Sigmoid colon (tissue), 4 donors: ENCODE data around the gene ABHD5.

ENCODE experiments used
- CTCF ChIP-seq, 4 experiments: fragments of 450-650 bp in 3 of 4; fragments of 200-600 bp in 1 of 4; IDR thresholded peaks; one replicate each; pipeline ENCODE4 v1.5.1; 2016 to 2019; ENCODE audit warnings: antibody characterized with exemption in 4 of 4, mild to moderate bottlenecking in 3 of 4, moderate library complexity in 2 of 4
- POLR2A ChIP-seq, 2 donors: fragments of 450-650 bp; IDR thresholded peaks; one replicate each; pipeline ENCODE4 v1.6.1; 2016; ENCODE audit warnings: antibody characterized with exemption in 2 of 2, mild to moderate bottlenecking in 2 of 2, moderate library complexity in 2 of 2
- POLR2AphosphoS5 ChIP-seq, 4 donors: sonication (generic); formaldehyde crosslinking; IDR thresholded peaks; one replicate each; pipeline ENCODE4 v1.6.1; 2017; ENCODE audit warnings: antibody characterized with exemption in 4 of 4

- TF ChIP-seq POLR2A (IDR thresholded peaks at IDR 0.05) (no peak), CTCF (IDR thresholded peaks at IDR 0.05) (peak in 1 of 4 experiments; percentile 17), POLR2AphosphoS5 (IDR thresholded peaks at IDR 0.05) (peak in 1 of 4 donors; percentile 61)
Observed at GRCh38 chr3:43691120-43691995, 620 bp downstream of the ABHD5 start.
